Fibroblast of skin of abdomen (primary cell): ENCODE data around the gene SLIT2.

Experiments used
- DNase-seq: peaks from one replicate; pipeline ENCODE4 v3.0.0-alpha.2; 2013

SLIT2 gene

DNA sequence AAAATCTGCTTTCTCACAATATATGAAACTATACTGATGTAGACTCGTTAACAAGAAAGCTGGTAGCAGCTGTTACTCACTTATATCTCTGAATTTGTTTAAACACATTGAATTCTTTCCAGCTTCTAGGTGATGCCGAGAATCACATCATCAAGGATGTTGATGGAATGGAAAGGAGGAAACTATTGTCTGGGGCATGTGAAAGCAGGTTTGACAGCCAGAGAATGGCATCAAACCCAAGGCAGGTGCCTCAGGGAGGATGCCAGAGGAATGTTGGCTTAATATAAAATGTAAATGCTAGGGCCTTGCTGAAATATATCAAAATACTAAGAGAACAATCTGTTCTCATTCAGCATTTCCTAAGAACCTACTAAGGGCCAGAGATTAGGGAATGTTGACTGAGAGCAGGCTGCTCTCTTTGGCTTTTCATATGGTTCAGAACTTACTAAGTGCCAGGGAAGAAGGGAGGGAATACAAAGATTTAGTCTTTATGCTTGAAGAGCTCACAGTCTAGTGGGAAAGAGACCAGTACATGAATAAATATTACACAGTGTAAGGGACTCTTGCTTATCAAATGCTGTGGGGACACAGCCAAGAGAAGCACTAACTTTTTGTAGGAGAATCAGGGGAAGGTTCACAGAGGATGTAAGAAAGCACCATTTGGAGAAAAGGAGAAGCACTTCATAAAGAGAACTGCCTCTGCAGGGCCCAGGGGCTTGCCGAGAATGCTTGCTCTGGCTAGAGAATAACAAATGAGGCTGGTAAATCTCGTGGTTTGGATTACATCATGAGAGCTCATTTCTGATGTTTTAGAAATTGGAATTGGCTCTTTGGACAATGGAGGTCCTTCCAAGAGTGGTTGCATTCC is 14.7 kb downstream of the SLIT2 start:
- peak; percentile 83 for DNase-seq

DNA sequence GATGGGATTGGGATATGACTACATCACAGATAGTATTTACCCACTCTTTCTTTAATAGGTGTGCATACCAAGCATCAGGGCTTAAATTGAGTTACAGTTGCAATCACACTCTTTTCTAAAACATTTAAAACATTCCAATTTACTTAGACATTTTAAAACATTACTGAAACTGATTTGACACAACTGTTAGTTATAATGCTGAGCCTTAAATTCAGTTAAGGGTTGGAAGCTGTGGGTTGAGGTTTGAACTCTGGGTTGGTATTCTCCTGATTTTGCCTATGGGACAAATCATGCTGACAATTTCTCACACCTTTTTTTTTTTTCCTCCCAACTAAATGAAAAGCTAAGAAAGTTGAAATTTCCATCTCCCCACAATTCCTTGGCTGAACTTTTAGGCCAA is 16.3 kb downstream of the SLIT2 start:
- peak; percentile 48 for DNase-seq

DNA sequence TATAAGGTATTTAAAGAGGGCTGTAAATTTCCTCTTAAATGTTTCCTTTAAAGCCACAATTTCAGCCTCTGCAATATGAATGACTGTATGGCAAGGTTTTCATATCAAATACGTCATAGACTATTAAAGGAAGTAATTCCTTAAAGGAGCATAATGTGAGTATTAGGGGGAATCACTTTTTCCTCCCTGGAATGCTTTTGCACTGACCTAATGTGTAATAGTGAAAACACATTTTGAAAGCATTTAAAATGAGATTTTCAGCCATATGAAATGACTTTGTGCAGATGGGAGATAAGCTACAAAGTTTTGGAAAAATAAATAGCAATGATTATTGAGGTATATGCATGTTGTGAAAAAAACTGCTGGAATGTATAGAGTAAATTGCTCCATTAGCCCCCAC is 17.6 kb downstream of the SLIT2 start:
- DNase-seq: no peak

DNA sequence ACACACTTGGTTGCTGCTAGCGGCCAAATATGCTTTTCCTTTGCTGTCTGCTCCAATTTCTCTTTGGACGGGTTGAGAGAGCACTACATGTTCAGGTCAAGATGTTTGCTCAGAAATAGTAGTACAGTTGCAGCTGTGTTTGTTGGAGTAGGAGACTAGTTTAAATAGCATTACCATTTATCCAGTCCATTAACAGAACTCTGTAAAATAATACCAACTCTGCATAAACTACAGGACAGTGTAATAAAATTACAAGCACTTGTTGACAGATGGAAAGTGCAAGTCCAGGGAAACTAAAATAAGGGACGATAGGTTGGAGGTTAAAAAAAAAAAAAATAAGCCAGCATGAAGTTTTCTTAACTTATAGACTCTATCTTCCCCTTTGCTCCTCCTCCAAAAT is 20.2 kb downstream of the SLIT2 start:
- DNase-seq: no peak

DNA sequence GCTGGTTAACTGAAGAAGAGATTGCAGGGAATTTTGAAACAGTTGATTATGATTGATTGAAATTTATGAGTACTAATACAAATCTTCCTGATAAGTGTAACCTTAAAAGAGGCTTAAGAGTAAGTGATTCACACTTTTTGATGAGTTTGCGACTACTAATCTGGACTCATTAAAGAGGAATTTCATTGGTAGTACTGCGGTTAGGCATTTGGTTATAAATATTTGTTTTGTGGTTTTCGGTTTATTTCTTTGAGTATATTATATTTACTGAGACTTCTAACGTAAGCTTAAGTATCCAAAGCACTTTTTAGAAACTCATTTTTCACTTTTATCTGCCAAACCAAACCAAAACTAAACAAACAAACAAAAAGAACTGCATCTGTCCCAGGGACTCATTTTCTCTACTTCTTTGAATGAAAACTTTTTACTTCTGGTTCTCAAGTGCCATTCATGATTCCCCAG is 20.7 kb downstream of the SLIT2 start:
- DNase-seq: peak; percentile 59

DNA sequence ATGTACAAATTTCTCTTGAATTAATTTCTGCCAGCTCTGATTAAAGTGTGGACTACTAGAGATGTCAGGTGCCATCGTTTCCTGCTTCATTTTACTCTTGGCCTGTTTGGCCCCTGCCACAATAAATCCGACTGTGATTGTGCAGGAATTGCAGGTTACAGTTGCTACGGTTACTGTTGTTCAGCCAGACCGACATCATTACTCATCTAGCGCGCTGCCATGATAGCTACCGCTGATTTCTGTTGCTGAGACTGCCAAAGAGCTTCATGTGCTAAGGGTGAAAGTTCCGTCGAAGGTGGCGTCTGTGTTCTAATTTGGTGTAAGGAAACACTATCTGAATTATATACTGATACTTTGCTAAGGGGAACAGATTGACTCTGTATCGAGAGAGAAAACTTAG is 22.1 kb downstream of the SLIT2 start:
- no peak for DNase-seq

DNA sequence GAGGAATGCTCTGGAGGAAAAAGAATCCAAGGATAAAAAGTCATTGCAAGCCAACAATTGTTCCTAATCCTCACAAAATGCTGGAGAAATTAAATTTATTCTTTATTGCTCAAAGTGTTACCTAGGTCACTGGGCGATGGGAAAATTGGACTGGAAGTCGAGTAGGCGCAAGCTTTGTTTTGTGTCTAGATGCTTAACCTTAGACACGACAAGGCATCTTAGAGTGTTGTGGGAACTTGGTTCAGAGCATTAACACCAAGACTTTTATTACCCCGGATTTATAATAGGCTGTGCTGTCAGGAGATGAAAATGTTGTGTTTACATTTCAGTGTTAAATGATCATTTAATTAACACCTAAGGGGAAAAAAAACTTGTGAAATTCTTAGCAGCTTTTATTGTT is 25.1 kb downstream of the SLIT2 start:
- no peak for DNase-seq

DNA sequence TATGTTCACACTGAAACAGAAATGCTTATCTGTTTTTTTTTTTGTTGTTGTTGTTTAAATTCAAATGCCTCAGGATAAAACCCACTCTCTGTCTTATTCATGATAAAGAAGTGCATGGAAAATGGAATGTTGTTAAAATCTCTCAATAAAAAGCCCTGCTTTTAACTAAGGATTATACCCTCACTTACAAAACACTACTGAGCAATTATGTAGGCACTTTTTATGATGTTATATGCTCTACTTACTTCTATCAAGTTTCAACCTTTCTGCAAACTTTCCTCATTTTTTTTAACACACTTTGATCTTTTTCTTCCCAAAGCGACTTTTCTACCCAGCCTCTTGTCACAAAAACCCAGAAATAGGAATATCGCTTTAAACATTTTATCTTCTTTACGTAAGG is 26.5 kb downstream of the SLIT2 start:
- no peak for DNase-seq

DNA sequence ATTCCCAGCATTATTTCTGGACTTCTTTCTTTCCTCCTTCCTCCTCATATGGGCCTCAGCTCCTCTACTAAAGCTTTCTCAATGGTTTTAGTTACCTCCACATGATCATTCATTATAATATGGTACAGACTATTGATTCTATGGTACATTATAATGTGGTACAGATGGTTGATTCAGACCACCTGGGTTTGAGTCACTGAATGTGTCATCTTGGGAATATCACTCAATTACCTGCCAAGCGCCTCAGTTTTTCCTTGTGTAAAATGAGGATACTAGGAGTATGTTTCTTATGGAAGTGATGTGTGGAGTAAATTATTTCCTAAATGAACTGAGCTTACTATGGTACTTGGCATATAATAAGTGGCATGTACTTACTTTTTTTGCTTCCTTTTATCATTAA is 27.7 kb downstream of the SLIT2 start:
- no peak for DNase-seq

DNA sequence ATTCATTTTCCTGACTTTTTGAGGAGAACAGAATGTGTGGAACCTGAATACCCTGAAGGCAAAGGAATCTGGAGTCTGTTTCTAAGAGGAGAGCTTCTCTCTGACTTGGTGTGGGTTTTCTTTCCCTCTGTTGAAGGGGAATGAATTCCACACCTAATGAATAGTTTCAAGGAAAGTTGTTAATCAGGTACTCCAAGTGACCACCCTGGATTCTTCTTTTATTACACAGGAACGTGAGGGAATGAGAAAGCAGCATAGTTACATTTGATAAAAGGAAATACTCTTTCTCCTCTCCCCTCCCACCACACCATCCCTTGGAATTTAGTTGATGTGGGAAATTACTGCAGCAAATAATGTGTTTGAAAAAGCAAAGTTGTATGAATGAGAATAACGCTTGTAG is 29.7 kb downstream of the SLIT2 start:
- no peak for DNase-seq

DNA sequence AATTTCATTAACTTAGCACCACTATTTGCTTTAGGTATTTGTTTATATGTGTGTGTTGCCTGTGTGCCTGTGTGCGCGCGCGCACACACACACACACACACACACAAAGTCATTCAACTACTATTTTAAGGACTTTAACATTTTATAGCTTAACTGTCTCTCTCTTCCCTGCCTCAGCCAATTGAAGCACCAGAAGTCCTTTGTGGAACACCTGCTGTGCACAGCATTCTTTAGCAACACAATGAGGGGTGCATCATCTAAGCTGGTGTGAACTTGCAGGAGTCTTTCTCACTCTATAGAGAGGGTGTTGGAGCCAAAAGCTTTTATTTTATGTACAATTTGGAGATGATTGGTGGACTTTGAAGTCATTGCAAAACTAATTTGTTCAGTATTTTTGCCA is 31.3 kb downstream of the SLIT2 start:
- DNase-seq: no peak

DNA sequence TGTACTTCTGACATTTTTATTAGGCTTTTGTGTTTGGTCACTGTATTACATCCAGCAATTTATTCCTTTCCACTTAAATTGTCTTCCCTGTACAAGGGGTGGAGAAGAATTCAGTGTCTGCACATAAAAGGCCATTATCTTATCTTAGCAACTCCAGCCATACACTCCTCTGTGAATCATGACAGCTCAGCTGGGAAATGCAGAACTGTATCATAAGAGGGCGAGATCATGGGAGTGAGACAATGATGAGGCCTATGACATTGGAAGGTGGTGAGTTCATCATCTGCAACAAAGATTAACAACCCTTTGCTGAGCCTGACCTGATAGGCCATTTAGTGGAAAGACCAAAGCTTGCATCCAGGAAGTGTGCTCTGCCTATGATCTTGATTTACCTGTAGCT is 33.3 kb downstream of the SLIT2 start:
- peak; percentile 50 for DNase-seq

DNA sequence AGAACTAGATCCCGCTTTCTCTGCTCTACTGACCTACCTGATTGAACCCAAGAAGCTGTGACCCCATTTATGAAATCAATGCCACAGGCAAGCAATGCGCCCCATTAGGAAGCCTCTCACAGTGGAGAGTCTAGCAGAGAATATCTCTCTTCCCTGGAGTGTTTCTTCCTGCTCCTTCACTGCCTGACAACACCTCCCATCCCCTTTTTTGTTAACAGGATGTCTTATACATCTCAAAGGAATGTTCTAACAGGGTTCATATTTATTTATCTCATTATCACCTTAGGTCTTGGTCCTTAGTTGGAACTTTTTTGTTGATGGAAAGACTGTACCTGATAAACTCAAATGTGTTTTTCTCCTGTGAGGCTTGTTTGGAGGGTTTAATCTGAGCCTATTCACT is 35.5 kb downstream of the SLIT2 start:
- DNase-seq: no peak

DNA sequence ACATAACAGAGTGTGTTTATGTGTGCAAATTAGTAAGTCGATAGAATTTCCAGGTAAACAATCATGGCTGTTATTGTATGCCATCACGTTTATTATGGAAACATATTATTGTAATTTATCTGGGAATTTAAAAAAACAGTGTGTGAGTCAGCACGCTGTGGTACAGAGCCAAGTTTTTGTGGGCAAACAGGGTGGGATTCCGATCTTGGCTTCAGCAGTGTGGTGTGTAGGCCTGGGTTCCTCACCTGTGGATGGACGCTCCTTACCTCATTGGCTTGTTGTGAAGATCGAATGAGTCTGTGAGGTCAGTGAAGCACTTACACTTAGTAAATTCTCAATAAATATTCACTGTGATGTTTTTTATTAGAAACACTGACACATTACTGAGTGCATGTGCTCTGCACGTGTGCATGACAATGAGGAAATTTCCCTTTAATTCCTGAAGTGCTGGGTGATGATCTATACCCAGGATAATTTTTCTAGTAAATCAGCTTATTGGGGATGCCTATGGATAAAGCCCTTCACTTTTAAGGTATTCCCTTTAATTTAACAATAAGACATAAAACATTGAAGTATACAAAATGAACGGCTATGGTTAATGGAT is 36.4 kb downstream of the SLIT2 start:
- DNase-seq: no peak

DNA sequence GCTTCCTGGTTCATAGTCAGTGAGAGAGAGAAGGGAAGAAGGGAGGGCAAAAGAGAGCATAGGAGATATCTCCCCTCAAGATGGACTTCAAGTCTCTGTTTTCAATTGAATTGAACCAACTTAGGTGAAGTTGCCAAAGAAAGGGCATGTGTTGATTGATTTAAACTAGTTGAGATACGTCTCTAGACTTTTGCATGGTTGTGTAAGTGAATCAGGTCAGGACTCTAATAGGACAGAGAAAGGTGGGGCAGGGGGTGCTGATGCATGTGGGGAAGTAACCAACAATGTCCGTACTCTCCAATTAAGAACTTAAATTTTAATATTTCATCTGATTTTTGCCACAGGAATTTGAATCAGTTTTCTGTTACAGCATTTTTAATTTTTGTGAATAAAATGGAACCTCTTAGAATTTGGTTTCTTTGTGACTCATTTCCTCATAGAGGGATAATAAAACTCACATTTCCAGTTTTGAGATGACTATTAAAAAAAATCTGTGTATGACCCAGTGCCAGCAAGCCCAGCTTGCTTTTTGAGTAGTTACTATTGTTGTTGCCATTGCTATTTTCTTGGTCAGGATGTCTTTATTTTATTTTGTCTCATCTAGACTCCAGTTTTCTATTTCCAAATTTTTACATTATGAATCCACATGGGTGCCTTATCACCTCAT is 37.3 kb downstream of the SLIT2 start:
- DNase-seq: peak; percentile 56

DNA sequence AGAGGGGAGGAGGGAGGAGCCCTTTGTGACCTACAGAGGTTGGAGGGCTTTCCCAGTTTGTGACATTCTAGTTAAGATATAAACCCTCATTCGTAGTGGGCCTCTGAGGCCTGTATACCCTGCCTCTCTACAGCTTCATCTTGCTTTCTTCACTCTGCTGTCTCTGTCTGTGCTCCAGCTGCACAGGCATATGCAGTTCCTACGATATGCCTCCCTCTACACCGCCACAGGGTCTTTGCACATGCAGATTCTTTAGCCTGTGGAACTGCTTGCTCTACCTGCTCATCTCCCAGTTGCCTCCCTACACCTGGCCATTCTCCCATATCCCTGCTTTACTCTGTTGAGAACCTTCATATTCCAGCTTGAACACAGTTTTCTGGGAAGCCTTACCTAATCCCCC is 38.1 kb downstream of the SLIT2 start:
- no peak for DNase-seq

DNA sequence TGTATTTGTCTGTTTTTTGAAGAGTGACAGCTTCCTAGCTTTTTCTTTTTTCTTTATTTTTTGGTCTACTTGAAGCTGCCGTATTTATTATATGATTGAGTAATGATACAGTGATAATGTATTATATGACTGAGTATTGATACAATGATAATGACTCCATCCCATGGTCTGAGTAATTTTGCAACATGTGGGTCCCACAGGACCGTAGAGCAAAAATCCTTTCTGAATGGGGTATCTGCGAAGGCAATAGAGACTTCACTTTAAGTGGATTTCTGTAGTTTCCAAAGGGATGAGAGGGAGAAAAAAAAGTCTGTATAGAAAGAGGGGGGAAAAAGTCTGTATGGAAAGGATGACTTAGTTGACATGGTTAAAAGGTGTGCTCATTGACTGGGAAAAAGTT is 41.0 kb downstream of the SLIT2 start:
- no peak for DNase-seq

DNA sequence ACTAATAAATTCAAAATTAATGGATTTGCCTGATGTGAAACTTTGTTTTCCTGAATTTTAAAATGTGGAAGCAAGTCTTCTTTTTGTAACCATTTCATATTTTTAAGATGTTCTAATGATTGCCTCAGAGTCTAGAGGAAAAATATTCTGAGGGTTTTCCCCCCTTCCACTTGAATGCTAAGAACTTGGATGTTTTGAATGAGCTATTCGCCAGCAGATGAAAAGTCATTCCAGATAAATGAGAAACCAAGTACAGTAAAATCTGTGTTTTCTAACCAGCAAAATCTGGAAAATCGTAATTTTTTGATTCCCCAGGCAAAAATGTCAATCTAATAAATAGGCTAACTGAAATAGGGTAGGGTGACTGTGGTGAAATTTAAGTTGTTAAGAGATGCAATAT is 45.6 kb downstream of the SLIT2 start:
- peak; percentile 57 for DNase-seq

DNA sequence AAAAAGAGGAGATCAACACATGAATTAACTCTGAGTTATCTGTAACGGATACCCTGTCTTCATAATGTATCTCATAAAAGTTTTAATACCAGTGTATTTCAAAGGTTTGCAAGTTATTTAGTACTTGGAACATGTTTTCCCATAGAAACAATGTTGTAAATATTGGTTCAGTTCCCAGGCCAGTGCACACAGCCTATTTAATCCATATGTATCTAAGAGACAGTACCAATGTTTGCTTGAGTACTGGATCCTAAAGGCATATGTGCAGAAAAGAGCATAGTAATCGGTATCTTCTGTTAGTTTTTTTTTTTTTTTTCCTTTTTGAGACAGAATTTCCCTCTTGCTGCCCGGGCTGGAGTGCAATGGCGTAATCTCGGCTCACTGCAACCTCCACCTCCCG is 46.1 kb downstream of the SLIT2 start:
- DNase-seq: no peak

DNA sequence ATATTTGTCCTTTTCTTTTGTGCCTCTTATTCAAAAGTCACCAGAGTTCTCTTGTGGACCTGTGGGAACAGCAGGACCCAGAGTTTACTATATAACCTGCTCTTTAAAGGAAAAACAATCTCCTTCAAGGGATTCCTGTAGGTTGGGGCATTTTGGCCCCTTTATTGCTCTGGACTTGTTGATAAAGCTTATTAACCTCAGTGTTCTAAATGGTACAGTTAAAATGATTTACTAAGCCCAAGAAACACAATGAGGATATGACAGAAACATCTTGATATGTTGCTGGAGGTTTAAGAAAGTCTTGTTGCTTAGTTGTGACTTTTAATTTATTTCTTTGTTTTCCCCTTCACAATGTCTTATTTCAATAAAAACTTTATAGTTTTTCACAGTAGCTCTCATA is 46.8 kb downstream of the SLIT2 start:
- no peak for DNase-seq

DNA sequence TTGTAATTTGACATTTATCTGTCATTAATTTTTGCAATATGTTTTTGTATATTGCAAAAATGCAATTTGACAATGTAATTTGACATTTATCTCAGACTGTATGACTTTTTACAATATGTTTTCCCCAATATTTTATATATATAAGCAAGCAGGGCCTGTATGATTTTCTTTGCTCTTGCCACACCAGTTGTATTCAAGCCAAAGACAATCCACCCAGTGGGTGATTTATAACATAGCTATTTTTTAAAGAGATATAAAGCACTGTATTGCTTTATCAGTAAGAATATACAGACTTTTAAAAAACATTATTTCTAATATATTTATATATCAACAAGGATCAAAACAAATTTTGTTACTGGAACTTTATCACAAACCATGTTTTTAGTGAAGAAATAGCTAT is 47.3 kb downstream of the SLIT2 start:
- no peak for DNase-seq

DNA sequence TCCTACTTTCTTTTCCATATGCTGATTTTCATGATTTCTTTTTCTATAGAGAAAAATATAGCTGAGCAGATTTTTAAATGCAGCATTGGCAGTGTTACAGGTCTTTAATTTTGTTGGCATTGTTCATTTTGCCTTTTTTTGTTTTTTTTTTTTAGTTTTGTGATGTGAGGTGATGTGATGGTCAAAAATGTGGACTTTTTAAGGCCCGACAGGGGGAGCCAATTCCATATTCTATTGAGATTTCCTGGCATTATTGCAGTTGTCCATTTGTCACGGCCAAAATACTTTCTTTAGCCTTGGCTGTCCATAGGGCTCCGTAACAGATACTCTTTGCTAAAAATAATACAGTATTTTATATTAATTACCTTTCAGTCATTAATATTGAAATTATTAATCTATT is 47.8 kb downstream of the SLIT2 start:
- peak; percentile 36 for DNase-seq

DNA sequence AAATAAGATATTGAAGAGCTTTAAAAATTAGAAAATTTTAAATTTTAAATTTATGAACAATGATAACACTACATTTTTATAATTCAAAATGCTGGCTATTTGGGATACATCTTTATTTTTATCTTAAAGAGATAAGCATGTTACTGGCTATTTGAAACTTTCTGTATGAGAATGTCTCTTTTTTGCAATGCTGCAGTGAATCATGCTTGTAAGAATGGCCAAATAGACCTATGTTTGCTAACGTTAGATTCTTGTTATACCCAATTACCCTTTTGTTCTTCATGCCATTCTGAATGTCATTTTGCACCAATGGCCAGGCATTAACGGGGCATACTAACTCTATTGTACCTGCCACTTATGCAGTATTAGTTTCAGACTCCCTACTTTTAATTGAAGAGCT is 49.5 kb downstream of the SLIT2 start:
- DNase-seq: no peak
